Skeletal muscle tissue (tissue), 4 donors: Measurements from ENCODE around the gene MGME1. TPM values are rescaled to one million over a fixed set of nuclear protein-coding genes. Genes with fewer than 3 reads are reported as not detected.
A peak's percentile ranks its signal among the peaks of the same experiment; 100 is the strongest.

ENCODE experiments used
- H3K27ac ChIP-seq: one replicate; pipeline ENCODE4 v1.7.0; 2013; ENCODE audit warnings: mild to moderate bottlenecking, low read depth, low read length, inconsistent platforms
- H3K27me3 ChIP-seq, 3 donors: one replicate each; pipeline ENCODE4 v1.7.0; 2013; ENCODE audit warnings: low read length in 3 of 3; ENCODE audit not compliant: control insufficient read depth in 3 of 3, insufficient read depth in 3 of 3
- H3K36me3 ChIP-seq, 3 donors: one replicate each; pipeline ENCODE4 v1.7.0; 2013; ENCODE audit warnings: low read length in 3 of 3; ENCODE audit not compliant: control insufficient read depth in 3 of 3, insufficient read depth in 3 of 3
- H3K4me1 ChIP-seq, 3 donors: one replicate each; pipeline ENCODE4 v1.7.0; 2013; ENCODE audit warnings: low read length in 3 of 3, mild to moderate bottlenecking in 3 of 3; ENCODE audit not compliant: control insufficient read depth in 3 of 3, insufficient read depth in 3 of 3
- H3K4me3 ChIP-seq, 3 donors: one replicate each; pipeline ENCODE4 v1.7.0; 2013; ENCODE audit warnings: low read length in 3 of 3
- H3K9ac ChIP-seq, 3 donors: one replicate each; pipeline ENCODE4 v1.7.0; 2013; ENCODE audit warnings: low read length in 3 of 3, mild to moderate bottlenecking in 3 of 3, moderate library complexity in 2 of 3, low read depth in 1 of 3
- H3K9me3 ChIP-seq, 3 donors: one replicate each; pipeline ENCODE4 v1.7.0; 2013; ENCODE audit warnings: low read length in 3 of 3; ENCODE audit not compliant: control insufficient read depth in 3 of 3
- total RNA-seq: library from RNA; depleted of rRNA; stranded (reverse); fragments of >200 nt; gene quantifications from one replicate; pipeline ENCODE4 v1.2.3, GENCODE V29; 2014
- donor health status: Osteomylitis.

Gene MGME1
- total RNA-seq, 1 donor from 2014 or later: 6.8 TPM

- Histone ChIP-seq H3K27me3 (no peaks in the 10 kb centered on the region), H3K9ac (no peak overlapping the region), H3K27ac (no peak overlapping the region), H3K9me3 (no peaks in the 10 kb centered on the region), H3K36me3 (peaks cover 8 to 42% (median 37%) of the 10 kb centered on the region in 3 donors), H3K4me1 (peaks cover 41 to 44% (median 43%) of the 10 kb centered on the region in 3 donors), H3K4me3 (no peak overlapping the region)
Measured at GRCh38 chr20:17940224-17940971, 28.4 kb upstream of the MGME1 start.

- H3K27me3 ChIP-seq: no peaks in the 10 kb centered on the region
- peaks cover 12 to 50% (median 46%) of the 10 kb centered on the region in 3 donors for H3K36me3 ChIP-seq
- H3K27ac ChIP-seq: no peak overlapping the region
- H3K4me3 ChIP-seq: no peak overlapping the region
- H3K4me1 ChIP-seq: peaks cover 35 to 41% (median 37%) of the 10 kb centered on the region in 3 donors
- no peak overlapping the region for H3K9ac ChIP-seq
- H3K9me3 ChIP-seq: no peaks in the 10 kb centered on the region
Measured at GRCh38 chr20:17941087-17941825, 27.6 kb upstream of the MGME1 start.

GRCh38 chr20:17941826-17942196 lies 27.0 kb upstream of the MGME1 start:
- H3K9me3 ChIP-seq: no peaks in the 10 kb centered on the region
- H3K9ac ChIP-seq: peak overlapping the region in 1 of 3 donors; percentile 8
- no peaks in the 10 kb centered on the region for H3K27me3 ChIP-seq
- peaks cover 12 to 55% (median 51%) of the 10 kb centered on the region in 3 donors for H3K36me3 ChIP-seq
- peaks cover 30 to 35% (median 31%) of the 10 kb centered on the region in 3 donors for H3K4me1 ChIP-seq
- H3K4me3 ChIP-seq: no peak overlapping the region
- H3K27ac ChIP-seq: no peak overlapping the region

- Histone ChIP-seq H3K27ac (no peak overlapping the region), H3K36me3 (peaks cover 19 to 70% (median 64%) of the 10 kb centered on the region in 3 donors)
Measured at GRCh38 chr20:17943343-17943742, 25.5 kb upstream of the MGME1 start.

GRCh38 chr20:17944854-17945474 lies 23.9 kb upstream of the MGME1 start:
- Histone ChIP-seq H3K4me3 (no peak overlapping the region), H3K36me3 (peaks cover 30 to 86% (median 80%) of the 10 kb centered on the region in 3 donors), H3K9ac (no peak overlapping the region), H3K27me3 (no peaks in the 10 kb centered on the region), H3K27ac (no peak overlapping the region), H3K9me3 (no peaks in the 10 kb centered on the region), H3K4me1 (peaks cover 4 to 6% (median 5%) of the 10 kb centered on the region in 3 donors)

More at GRCh38 chr20:17943343-17943742, 25.5 kb upstream of the MGME1 start:
- Histone ChIP-seq H3K9me3 (no peaks in the 10 kb centered on the region), H3K4me3 (no peak overlapping the region), H3K9ac (no peak overlapping the region), H3K27me3 (no peaks in the 10 kb centered on the region), H3K4me1 (peaks cover 16 to 22% (median 20%) of the 10 kb centered on the region in 3 donors)

- no peak overlapping the region for H3K4me3 ChIP-seq
- H3K27ac ChIP-seq: no peak overlapping the region
- H3K27me3 ChIP-seq: no peaks in the 10 kb centered on the region
- peaks cover 3 to 4% (median 3%) of the 10 kb centered on the region in 3 donors for H3K4me1 ChIP-seq
- peaks cover 36 to 88% (median 84%) of the 10 kb centered on the region in 3 donors for H3K36me3 ChIP-seq
- no peaks in the 10 kb centered on the region for H3K9me3 ChIP-seq
- H3K9ac ChIP-seq: no peak overlapping the region
Measured at GRCh38 chr20:17946040-17946439, 22.8 kb upstream of the MGME1 start.

GRCh38 chr20:17946572-17947473 lies 22.0 kb upstream of the MGME1 start:
- no peak overlapping the region for H3K27ac ChIP-seq
- H3K27me3 ChIP-seq: no peaks in the 10 kb centered on the region
- no peak overlapping the region for H3K9ac ChIP-seq
- no peaks in the 10 kb centered on the region for H3K9me3 ChIP-seq
- H3K36me3 ChIP-seq: peaks cover 42 to 87% (median 84%) of the 10 kb centered on the region in 3 donors
- no peak overlapping the region for H3K4me3 ChIP-seq
- H3K4me1 ChIP-seq: peaks cover 0 to 2% (median 2%) of the 10 kb centered on the region in 3 donors

GRCh38 chr20:17947474-17947815 lies 21.4 kb upstream of the MGME1 start:
- no peaks in the 10 kb centered on the region for H3K27me3 ChIP-seq
- H3K4me3 ChIP-seq: no peak overlapping the region

GRCh38 chr20:17948442-17948841 lies 20.4 kb upstream of the MGME1 start:
- no peak overlapping the region for H3K27ac ChIP-seq
- no peaks in the 10 kb centered on the region for H3K4me1 ChIP-seq
- H3K9ac ChIP-seq: no peak overlapping the region
- peaks cover 42 to 85% (median 85%) of the 10 kb centered on the region in 3 donors for H3K36me3 ChIP-seq
- no peaks in the 10 kb centered on the region for H3K27me3 ChIP-seq
- H3K9me3 ChIP-seq: no peaks in the 10 kb centered on the region
- H3K4me3 ChIP-seq: no peak overlapping the region

More at GRCh38 chr20:17947474-17947815, 21.4 kb upstream of the MGME1 start:
- no peaks in the 10 kb centered on the region for H3K4me1 ChIP-seq
- H3K27ac ChIP-seq: no peak overlapping the region
- H3K9ac ChIP-seq: no peak overlapping the region
- no peaks in the 10 kb centered on the region for H3K9me3 ChIP-seq
- H3K36me3 ChIP-seq: peaks cover 41 to 85% (median 85%) of the 10 kb centered on the region in 3 donors
